GM19397 (cell line): Measurements from ENCODE around the gene JDP2.

Experiments used
- ATAC-seq: cut with Tn5 transposase; IDR thresholded peaks from one replicate; pipeline ENCODE4 v1.9.1; 2021; ENCODE audit warnings: mild to moderate bottlenecking, moderate library complexity; ENCODE audit not compliant: unreplicated experiment

Gene JDP2

GRCh38 chr14:75409316-75410205 lies 18.3 kb upstream of the JDP2 start:
- no peak for ATAC-seq

- ATAC-seq: no peak
Observed at GRCh38 chr14:75411214-75411540, 16.6 kb upstream of the JDP2 start.

- no peak for ATAC-seq
Observed at GRCh38 chr14:75413013-75413412, 14.8 kb upstream of the JDP2 start.

GRCh38 chr14:75417674-75418073 lies 10.1 kb upstream of the JDP2 start:
- no peak for ATAC-seq

GRCh38 chr14:75418850-75419768 lies 8.7 kb upstream of the JDP2 start:
- ATAC-seq: no peak

- no peak for ATAC-seq
Observed at GRCh38 chr14:75422169-75422568, 5.7 kb upstream of the JDP2 start.

- ATAC-seq: no peak
Observed at GRCh38 chr14:75424496-75424895, 3.3 kb upstream of the JDP2 start.

- ATAC-seq: no peak
Observed at GRCh38 chr14:75425446-75425845, 2.4 kb upstream of the JDP2 start.

- peak; percentile 31 for ATAC-seq
Observed at GRCh38 chr14:75426332-75427125, 1.3 kb upstream of the JDP2 start.

- ATAC-seq: peak; percentile 45
Observed at GRCh38 chr14:75427126-75427481, 718 bp upstream of the JDP2 start.

- ATAC-seq: peak; percentile 6
Observed at GRCh38 chr14:75428230-75429104, 645 bp downstream of the JDP2 start.

GRCh38 chr14:75429562-75429961 lies 1.7 kb downstream of the JDP2 start:
- ATAC-seq: no peak

GRCh38 chr14:75430116-75430515 lies 2.3 kb downstream of the JDP2 start:
- no peak for ATAC-seq

- ATAC-seq: no peak
Observed at GRCh38 chr14:75430526-75430925, 2.7 kb downstream of the JDP2 start.

- no peak for ATAC-seq
Observed at GRCh38 chr14:75430976-75431375, 3.2 kb downstream of the JDP2 start.

- ATAC-seq: no peak
Observed at GRCh38 chr14:75431827-75432226, 4.0 kb downstream of the JDP2 start.

GRCh38 chr14:75432411-75432810 lies 4.6 kb downstream of the JDP2 start:
- ATAC-seq: no peak

GRCh38 chr14:75433631-75434071 lies 5.8 kb downstream of the JDP2 start:
- no peak for ATAC-seq

GRCh38 chr14:75434138-75434889 lies 6.5 kb downstream of the JDP2 start:
- ATAC-seq: no peak

- ATAC-seq: no peak
Observed at GRCh38 chr14:75434890-75435248, 7.0 kb downstream of the JDP2 start.
